Putamen (tissue), 1 donor: Measurements from ENCODE around the gene GLCE.
"Not testable (repeated sequence)": the region's sequence is repeated elsewhere in the genome, so short reads cannot be mapped to it uniquely, and the experiment has no call there.

Experiments
- DNase-seq: peaks from one replicate; pipeline ENCODE4 v3.0.0-alpha.2; 2016; ENCODE audit warnings: low spot score

The GLCE gene

GRCh38 chr15:69299451-69299886 is 139.0 kb downstream of the GLCE start:
- DNase-seq: no peak

- DNase-seq: no peak
These were observed 139.6 kb downstream of the GLCE start for GRCh38 chr15:69299943-69300588.

- not testable (repeated sequence) for DNase-seq
These were observed 140.7 kb downstream of the GLCE start for GRCh38 chr15:69301101-69301500.

- DNase-seq: not testable (repeated sequence)
These were observed 141.7 kb downstream of the GLCE start for GRCh38 chr15:69302087-69302486.

GRCh38 chr15:69302929-69303328 is 142.5 kb downstream of the GLCE start:
- no peak for DNase-seq

- no peak for DNase-seq
These were observed 143.1 kb downstream of the GLCE start for GRCh38 chr15:69303337-69304181.

GRCh38 chr15:69304182-69304545 is 143.7 kb downstream of the GLCE start:
- DNase-seq: no peak

- DNase-seq: no peak
These were observed 144.9 kb downstream of the GLCE start for GRCh38 chr15:69305204-69305931.

- no peak for DNase-seq
These were observed 145.6 kb downstream of the GLCE start for GRCh38 chr15:69305933-69306568.

GRCh38 chr15:69307939-69308338 is 147.5 kb downstream of the GLCE start:
- DNase-seq: no peak

- DNase-seq: no peak
These were observed 148.5 kb downstream of the GLCE start for GRCh38 chr15:69308949-69309348.

GRCh38 chr15:69311319-69311721 is 150.9 kb downstream of the GLCE start:
- no peak for DNase-seq

- DNase-seq: no peak
These were observed 153.1 kb downstream of the GLCE start for GRCh38 chr15:69313432-69314000.

- no peak for DNase-seq
These were observed 153.7 kb downstream of the GLCE start for GRCh38 chr15:69314131-69314530.

- DNase-seq: no peak
These were observed 154.3 kb downstream of the GLCE start for GRCh38 chr15:69314736-69315135.

- no peak for DNase-seq
These were observed 155.1 kb downstream of the GLCE start for GRCh38 chr15:69315402-69316110.

- no peak for DNase-seq
These were observed 155.9 kb downstream of the GLCE start for GRCh38 chr15:69316291-69316690.

GRCh38 chr15:69317392-69317841 is 157.0 kb downstream of the GLCE start:
- no peak for DNase-seq

GRCh38 chr15:69318033-69318432 is 157.6 kb downstream of the GLCE start:
- DNase-seq: no peak

GRCh38 chr15:69319384-69320375 is 159.2 kb downstream of the GLCE start:
- DNase-seq: no peak
